ENCODE measurements around the gene PDCD2L.
"Not testable (repeated sequence)": the region's sequence is repeated elsewhere in the genome, so short reads cannot be mapped to it uniquely, and the experiment has no call there.

The PDCD2L gene

GRCh38 chr19:34375598-34375997, 28.6 kb upstream of the PDCD2L start:
- DNase-seq, result no peak

- DNase-seq, result no peak
Observed at GRCh38 chr19:34380639-34381241, 23.5 kb upstream of the PDCD2L start.

- no peak for DNase-seq
Observed at GRCh38 chr19:34381399-34382251, 22.6 kb upstream of the PDCD2L start.

GRCh38 chr19:34382471-34382870, 21.7 kb upstream of the PDCD2L start:
- DNase-seq, result no peak

GRCh38 chr19:34383599-34383998, 20.6 kb upstream of the PDCD2L start:
- no peak for DNase-seq

GRCh38 chr19:34386645-34387445, 17.4 kb upstream of the PDCD2L start:
- DNase-seq, result no peak

GRCh38 chr19:34387446-34387810, 16.8 kb upstream of the PDCD2L start:
- DNase-seq, result no peak

GRCh38 chr19:34388745-34389144, 15.5 kb upstream of the PDCD2L start:
- not testable (repeated sequence) for DNase-seq

GRCh38 chr19:34391813-34392212, 12.4 kb upstream of the PDCD2L start:
- DNase-seq, result no peak

GRCh38 chr19:34393031-34393430, 11.2 kb upstream of the PDCD2L start:
- DNase-seq, result no peak

- no peak for DNase-seq
Observed at GRCh38 chr19:34393629-34394028, 10.6 kb upstream of the PDCD2L start.

- no peak for DNase-seq
Observed at GRCh38 chr19:34397853-34398252, 6.3 kb upstream of the PDCD2L start.

GRCh38 chr19:34399886-34400285, 4.3 kb upstream of the PDCD2L start:
- DNase-seq, result no peak

GRCh38 chr19:34400844-34401243, 3.4 kb upstream of the PDCD2L start:
- not testable (repeated sequence) for DNase-seq

- no peak for DNase-seq
Observed at GRCh38 chr19:34402074-34402600, 2.1 kb upstream of the PDCD2L start.

GRCh38 chr19:34403784-34404108, 453 bp upstream of the PDCD2L start:
- DNase-seq, result no peak

GRCh38 chr19:34405892-34406660, 1.9 kb downstream of the PDCD2L start:
- no peak for DNase-seq

GRCh38 chr19:34408411-34408810, 4.2 kb downstream of the PDCD2L start:
- DNase-seq, result no peak

GRCh38 chr19:34409189-34410164, 5.3 kb downstream of the PDCD2L start:
- DNase-seq, result no peak

GRCh38 chr19:34411216-34411615, 7.0 kb downstream of the PDCD2L start:
- no peak for DNase-seq

GRCh38 chr19:34416021-34416545, 11.9 kb downstream of the PDCD2L start:
- no peak for DNase-seq
